GM23338 (cell line): ENCODE measurements around the gene GPC5. TPM values are rescaled to one million over a fixed set of nuclear protein-coding genes. Genes with fewer than 3 reads are reported as not detected.

Source experiments
- ATAC-seq: fragments of 200-7000 bp; cut with Tn5 transposase; 3 replicates; pipeline ENCODE4 v1.9.1; 2020
- DNase-seq: peaks from one replicate; pipeline ENCODE4 v3.0.0-alpha.2; 2015; ENCODE audit warnings: low spot score
- H2AFZ ChIP-seq: fragments of 200-600 bp; sonication (generic); 2 replicates; pipeline ENCODE4 v1.8.0; 2016; ENCODE audit warnings: antibody characterized with exemption, mild to moderate bottlenecking, moderate library complexity
- H3F3A ChIP-seq: fragments of 200-600 bp; sonication (generic); replicated peaks from 2 replicates; pipeline ENCODE4 v1.8.0; 2017; ENCODE audit warnings: antibody characterized with exemption, mixed run types, low read depth
- H3K27ac ChIP-seq: fragments of 200-600 bp; sonication (generic); 2 replicates; pipeline ENCODE4 v1.6.1; 2016; ENCODE audit warnings: low read depth
- H3K27me3 ChIP-seq: fragments of 200-600 bp; sonication (generic); 2 replicates; pipeline ENCODE4 v1.8.0; 2016; ENCODE audit warnings: mild to moderate bottlenecking, mixed run types, moderate library complexity; ENCODE audit not compliant: insufficient read depth
- H3K36me3 ChIP-seq: fragments of 200-600 bp; sonication (generic); 2 replicates; pipeline ENCODE4 v1.8.0; 2016; ENCODE audit warnings: mild to moderate bottlenecking; ENCODE audit not compliant: insufficient read depth
- H3K4me1 ChIP-seq: fragments of 200-600 bp; sonication (generic); 2 replicates; pipeline ENCODE4 v1.8.0; 2016; ENCODE audit warnings: mild to moderate bottlenecking, moderate library complexity; ENCODE audit not compliant: insufficient read depth
- H3K4me2 ChIP-seq: fragments of 200-600 bp; sonication (generic); 2 replicates; pipeline ENCODE4 v1.7.1; 2017; ENCODE audit warnings: mixed run types
- H3K4me3 ChIP-seq: fragments of 200-600 bp; sonication (generic); 2 replicates; pipeline ENCODE4 v1.6.1; 2016; ENCODE audit warnings: mixed run types
- H3K79me2 ChIP-seq: fragments of 200-600 bp; sonication (generic); replicated peaks from 2 replicates; pipeline ENCODE4 v1.8.0; 2017; ENCODE audit warnings: mild to moderate bottlenecking; ENCODE audit not compliant: insufficient read depth
- H3K9me2 ChIP-seq: fragments of 200-600 bp; sonication (generic); 2 replicates; pipeline ENCODE4 v1.8.0; 2017; ENCODE audit not compliant: insufficient read depth
- H4K20me1 ChIP-seq: fragments of 200-600 bp; sonication (generic); replicated peaks from 2 replicates; pipeline ENCODE4 v1.8.0; 2017; ENCODE audit warnings: mild to moderate bottlenecking; ENCODE audit not compliant: insufficient read depth
- H3K27ac Mint-ChIP-seq: 2 replicates; pipeline ENCODE4 v1.8.0; 2020; ENCODE audit warnings: inconsistent platforms, mild to moderate bottlenecking, moderate library complexity, mixed read lengths
- H3K27me3 Mint-ChIP-seq: 3 replicates; pipeline ENCODE4 v1.8.0; 2022; ENCODE audit warnings: low read depth, mild to moderate bottlenecking, moderate library complexity, mixed read lengths, inconsistent platforms; ENCODE audit not compliant: insufficient read depth, poor library complexity
- H3K36me3 Mint-ChIP-seq: 3 replicates; pipeline ENCODE4 v1.8.0; 2021; ENCODE audit warnings: low read depth, mild to moderate bottlenecking, inconsistent platforms, moderate library complexity, mixed read lengths
- H3K4me1 Mint-ChIP-seq: 3 replicates; pipeline ENCODE4 v1.8.0; 2020; ENCODE audit warnings: mild to moderate bottlenecking, inconsistent platforms, mixed read lengths
- H3K4me3 Mint-ChIP-seq: 3 replicates; pipeline ENCODE4 v1.8.0; 2021; ENCODE audit warnings: moderate library complexity, mild to moderate bottlenecking, inconsistent platforms, mixed read lengths
- H3K9me3 Mint-ChIP-seq: 3 replicates; pipeline ENCODE4 v1.8.0; 2020; ENCODE audit warnings: moderate library complexity, mild to moderate bottlenecking, inconsistent platforms, mixed read lengths
- CREB1 ChIP-seq: fragments of 250-450 bp; sonication (Bioruptor Pico); IDR thresholded peaks from 2 replicates; pipeline ENCODE4 v1.5.0; 2020; ENCODE audit warnings: low read depth, mild to moderate bottlenecking, moderate library complexity
- EZH2 ChIP-seq: fragments of 200-600 bp; sonication (generic); IDR thresholded peaks from one replicate; pipeline ENCODE4 v1.8.0; 2017; ENCODE audit warnings: antibody characterized with exemption, mild to moderate bottlenecking, low read depth; ENCODE audit not compliant: unreplicated experiment
- EZH2phosphoT487 ChIP-seq: fragments of 200-600 bp; sonication (generic); IDR thresholded peaks from one replicate; pipeline ENCODE4 v1.8.1; 2018; ENCODE audit warnings: antibody characterized with exemption; ENCODE audit not compliant: unreplicated experiment
- JUNB ChIP-seq: IDR thresholded peaks from one replicate; pipeline ENCODE4 v1.6.1; 2016; ENCODE audit warnings: antibody characterized with exemption; ENCODE audit not compliant: unreplicated experiment
- NANOG ChIP-seq: IDR thresholded peaks from 2 replicates; pipeline ENCODE4 v1.6.1; 2016; ENCODE audit warnings: antibody characterized with exemption, borderline replicate concordance
- POLR2AphosphoS5 ChIP-seq: IDR thresholded peaks from 2 replicates; pipeline ENCODE4 v1.6.1; 2016; ENCODE audit warnings: antibody characterized with exemption, low read depth
- REST ChIP-seq: IDR thresholded peaks from one replicate; pipeline ENCODE4 v1.6.1; 2018; ENCODE audit warnings: antibody characterized with exemption; ENCODE audit not compliant: unreplicated experiment
- STAT1 ChIP-seq: IDR thresholded peaks from one replicate; pipeline ENCODE4 v1.6.1; 2016; ENCODE audit warnings: antibody characterized with exemption; ENCODE audit not compliant: unreplicated experiment
- ZNF114 ChIP-seq: fragments of 250-450 bp; sonication (Bioruptor Pico); IDR thresholded peaks from 2 replicates; pipeline ENCODE4 v1.5.0; 2020; ENCODE audit warnings: mild to moderate bottlenecking, moderate library complexity
- ZNF331 ChIP-seq: fragments of 250-450 bp; sonication (Bioruptor Pico); IDR thresholded peaks from 2 replicates; pipeline ENCODE4 v1.5.0; 2020; ENCODE audit warnings: low read depth, mild to moderate bottlenecking, moderate library complexity
- polyA plus RNA-seq: library from polyadenylated mRNA; unstranded; fragments of >200 nt; fragmentation: Nextera tagmentation; extraction: Ambion mirVana; gene quantifications from 2 replicates; pipeline ENCODE4 v1.2.1, GENCODE V29; 2016
- total RNA-seq: library from RNA; depleted of rRNA; stranded (reverse); fragments of >200 nt; shearing (Covaris generic); gene quantifications from 2 replicates; pipeline ENCODE4 v1.2.3, GENCODE V29; 2014
- TF ChIP-seq, protein P1 (sequence below): fragments of 250-450 bp; sonication (Bioruptor Pico); IDR thresholded peaks from 2 replicates; pipeline ENCODE4 v1.5.0; 2020; ENCODE audit warnings: mild to moderate bottlenecking, moderate library complexity
- TF ChIP-seq, protein P2 (sequence below): IDR thresholded peaks from 2 replicates; pipeline ENCODE4 v1.6.1; 2016; ENCODE audit warnings: antibody characterized with exemption
- TF ChIP-seq, protein P3 (sequence below), 2 experiments: fragments of 200-600 bp in 1 of 2; sonication (generic) in 1 of 2; conservative IDR thresholded peaks; 2 replicates each; pipeline versions ENCODE4 v1.5.1 to v1.6.1; 2016 to 2017; ENCODE audit warnings: antibody characterized with exemption in 2 of 2, low read depth in 2 of 2, mild to moderate bottlenecking in 2 of 2, moderate library complexity in 1 of 2

Gene GPC5
- total and polyA plus RNA-seq, 2 experiments from 2014 or later: 0.95 to 1.1 TPM

DNA sequence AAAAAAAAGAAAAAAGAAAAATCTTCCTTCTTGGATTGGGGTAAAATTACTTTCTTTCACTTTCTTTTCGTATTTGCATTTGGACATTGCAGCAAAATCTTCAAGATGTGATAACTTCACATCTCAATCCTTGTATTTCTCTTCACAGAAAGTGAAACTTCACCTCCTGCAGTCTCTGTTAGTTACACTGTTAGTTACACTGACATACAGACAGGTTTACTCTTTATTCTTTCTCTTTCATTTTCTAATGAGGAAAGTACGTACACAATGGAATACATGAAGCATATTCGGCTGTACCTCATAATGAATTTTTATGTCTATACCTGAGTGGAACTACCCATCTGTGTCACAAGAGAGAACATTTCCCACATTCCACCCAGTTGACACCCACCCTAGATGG lies 1369.0 kb downstream of the GPC5 start:
- no peak overlapping the region for H3K4me3 Mint-ChIP-seq
- ATAC-seq (no peak), DNase-seq (no peak)
- Histone ChIP-seq H3K36me3 (no peaks in the 10 kb centered on the region), H3K9me2 (no peaks in the 10 kb centered on the region), H4K20me1 (no peaks in the 10 kb centered on the region), H2AFZ (no peak overlapping the region), H3K4me3 (no peak overlapping the region), H3K4me1 (no peaks in the 10 kb centered on the region), H3K27ac (no peak overlapping the region), H3K79me2 (no peaks in the 10 kb centered on the region), H3K27me3 (no peaks in the 10 kb centered on the region), H3F3A (no peaks in the 10 kb centered on the region), H3K4me2 (no peak overlapping the region)
- no peaks in the 10 kb centered on the region for H3K27me3 Mint-ChIP-seq
- H3K36me3 Mint-ChIP-seq: no peaks in the 10 kb centered on the region
- H3K4me1 Mint-ChIP-seq: no peaks in the 10 kb centered on the region
- H3K9me3 Mint-ChIP-seq: peaks cover 7% of the 10 kb centered on the region; the same call in 2 of the 3 replicates
- TF ChIP-seq, protein P1, sequence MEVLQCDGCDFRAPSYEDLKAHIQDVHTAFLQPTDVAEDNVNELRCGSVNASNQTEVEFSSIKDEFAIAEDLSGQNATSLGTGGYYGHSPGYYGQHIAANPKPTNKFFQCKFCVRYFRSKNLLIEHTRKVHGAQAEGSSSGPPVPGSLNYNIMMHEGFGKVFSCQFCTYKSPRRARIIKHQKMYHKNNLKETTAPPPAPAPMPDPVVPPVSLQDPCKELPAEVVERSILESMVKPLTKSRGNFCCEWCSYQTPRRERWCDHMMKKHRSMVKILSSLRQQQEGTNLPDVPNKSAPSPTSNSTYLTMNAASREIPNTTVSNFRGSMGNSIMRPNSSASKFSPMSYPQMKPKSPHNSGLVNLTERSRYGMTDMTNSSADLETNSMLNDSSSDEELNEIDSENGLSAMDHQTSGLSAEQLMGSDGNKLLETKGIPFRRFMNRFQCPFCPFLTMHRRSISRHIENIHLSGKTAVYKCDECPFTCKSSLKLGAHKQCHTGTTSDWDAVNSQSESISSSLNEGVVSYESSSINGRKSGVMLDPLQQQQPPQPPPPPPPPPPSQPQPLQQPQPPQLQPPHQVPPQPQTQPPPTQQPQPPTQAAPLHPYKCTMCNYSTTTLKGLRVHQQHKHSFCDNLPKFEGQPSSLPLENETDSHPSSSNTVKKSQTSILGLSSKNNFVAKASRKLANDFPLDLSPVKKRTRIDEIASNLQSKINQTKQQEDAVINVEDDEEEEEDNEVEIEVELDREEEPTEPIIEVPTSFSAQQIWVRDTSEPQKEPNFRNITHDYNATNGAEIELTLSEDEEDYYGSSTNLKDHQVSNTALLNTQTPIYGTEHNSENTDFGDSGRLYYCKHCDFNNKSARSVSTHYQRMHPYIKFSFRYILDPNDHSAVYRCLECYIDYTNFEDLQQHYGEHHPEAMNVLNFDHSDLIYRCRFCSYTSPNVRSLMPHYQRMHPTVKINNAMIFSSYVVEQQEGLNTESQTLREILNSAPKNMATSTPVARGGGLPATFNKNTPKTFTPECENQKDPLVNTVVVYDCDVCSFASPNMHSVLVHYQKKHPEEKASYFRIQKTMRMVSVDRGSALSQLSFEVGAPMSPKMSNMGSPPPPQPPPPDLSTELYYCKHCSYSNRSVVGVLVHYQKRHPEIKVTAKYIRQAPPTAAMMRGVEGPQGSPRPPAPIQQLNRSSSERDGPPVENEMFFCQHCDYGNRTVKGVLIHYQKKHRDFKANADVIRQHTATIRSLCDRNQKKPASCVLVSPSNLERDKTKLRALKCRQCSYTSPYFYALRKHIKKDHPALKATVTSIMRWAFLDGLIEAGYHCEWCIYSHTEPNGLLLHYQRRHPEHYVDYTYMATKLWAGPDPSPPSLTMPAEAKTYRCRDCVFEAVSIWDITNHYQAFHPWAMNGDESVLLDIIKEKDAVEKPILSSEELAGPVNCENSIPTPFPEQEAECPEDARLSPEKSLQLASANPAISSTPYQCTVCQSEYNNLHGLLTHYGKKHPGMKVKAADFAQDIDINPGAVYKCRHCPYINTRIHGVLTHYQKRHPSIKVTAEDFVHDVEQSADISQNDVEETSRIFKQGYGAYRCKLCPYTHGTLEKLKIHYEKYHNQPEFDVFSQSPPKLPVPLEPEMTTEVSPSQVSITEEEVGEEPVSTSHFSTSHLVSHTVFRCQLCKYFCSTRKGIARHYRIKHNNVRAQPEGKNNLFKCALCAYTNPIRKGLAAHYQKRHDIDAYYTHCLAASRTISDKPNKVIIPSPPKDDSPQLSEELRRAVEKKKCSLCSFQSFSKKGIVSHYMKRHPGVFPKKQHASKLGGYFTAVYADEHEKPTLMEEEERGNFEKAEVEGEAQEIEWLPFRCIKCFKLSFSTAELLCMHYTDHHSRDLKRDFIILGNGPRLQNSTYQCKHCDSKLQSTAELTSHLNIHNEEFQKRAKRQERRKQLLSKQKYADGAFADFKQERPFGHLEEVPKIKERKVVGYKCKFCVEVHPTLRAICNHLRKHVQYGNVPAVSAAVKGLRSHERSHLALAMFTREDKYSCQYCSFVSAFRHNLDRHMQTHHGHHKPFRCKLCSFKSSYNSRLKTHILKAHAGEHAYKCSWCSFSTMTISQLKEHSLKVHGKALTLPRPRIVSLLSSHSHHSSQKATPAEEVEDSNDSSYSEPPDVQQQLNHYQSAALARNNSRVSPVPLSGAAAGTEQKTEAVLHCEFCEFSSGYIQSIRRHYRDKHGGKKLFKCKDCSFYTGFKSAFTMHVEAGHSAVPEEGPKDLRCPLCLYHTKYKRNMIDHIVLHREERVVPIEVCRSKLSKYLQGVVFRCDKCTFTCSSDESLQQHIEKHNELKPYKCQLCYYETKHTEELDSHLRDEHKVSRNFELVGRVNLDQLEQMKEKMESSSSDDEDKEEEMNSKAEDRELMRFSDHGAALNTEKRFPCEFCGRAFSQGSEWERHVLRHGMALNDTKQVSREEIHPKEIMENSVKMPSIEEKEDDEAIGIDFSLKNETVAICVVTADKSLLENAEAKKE (CRISPR knock-in tag): no peak
- TF ChIP-seq ZNF114 (CRISPR knock-in tag) (no peak), NANOG (no peak), ZNF331 (no peak), STAT1 (no peak), JUNB (no peak), EZH2phosphoT487 (no peak), POLR2AphosphoS5 (no peak), CREB1 (CRISPR knock-in tag) (no peak), EZH2 (no peak), REST (no peak)
- TF ChIP-seq, protein P2, sequence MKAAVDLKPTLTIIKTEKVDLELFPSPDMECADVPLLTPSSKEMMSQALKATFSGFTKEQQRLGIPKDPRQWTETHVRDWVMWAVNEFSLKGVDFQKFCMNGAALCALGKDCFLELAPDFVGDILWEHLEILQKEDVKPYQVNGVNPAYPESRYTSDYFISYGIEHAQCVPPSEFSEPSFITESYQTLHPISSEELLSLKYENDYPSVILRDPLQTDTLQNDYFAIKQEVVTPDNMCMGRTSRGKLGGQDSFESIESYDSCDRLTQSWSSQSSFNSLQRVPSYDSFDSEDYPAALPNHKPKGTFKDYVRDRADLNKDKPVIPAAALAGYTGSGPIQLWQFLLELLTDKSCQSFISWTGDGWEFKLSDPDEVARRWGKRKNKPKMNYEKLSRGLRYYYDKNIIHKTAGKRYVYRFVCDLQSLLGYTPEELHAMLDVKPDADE: no peak
- TF ChIP-seq, protein P3, sequence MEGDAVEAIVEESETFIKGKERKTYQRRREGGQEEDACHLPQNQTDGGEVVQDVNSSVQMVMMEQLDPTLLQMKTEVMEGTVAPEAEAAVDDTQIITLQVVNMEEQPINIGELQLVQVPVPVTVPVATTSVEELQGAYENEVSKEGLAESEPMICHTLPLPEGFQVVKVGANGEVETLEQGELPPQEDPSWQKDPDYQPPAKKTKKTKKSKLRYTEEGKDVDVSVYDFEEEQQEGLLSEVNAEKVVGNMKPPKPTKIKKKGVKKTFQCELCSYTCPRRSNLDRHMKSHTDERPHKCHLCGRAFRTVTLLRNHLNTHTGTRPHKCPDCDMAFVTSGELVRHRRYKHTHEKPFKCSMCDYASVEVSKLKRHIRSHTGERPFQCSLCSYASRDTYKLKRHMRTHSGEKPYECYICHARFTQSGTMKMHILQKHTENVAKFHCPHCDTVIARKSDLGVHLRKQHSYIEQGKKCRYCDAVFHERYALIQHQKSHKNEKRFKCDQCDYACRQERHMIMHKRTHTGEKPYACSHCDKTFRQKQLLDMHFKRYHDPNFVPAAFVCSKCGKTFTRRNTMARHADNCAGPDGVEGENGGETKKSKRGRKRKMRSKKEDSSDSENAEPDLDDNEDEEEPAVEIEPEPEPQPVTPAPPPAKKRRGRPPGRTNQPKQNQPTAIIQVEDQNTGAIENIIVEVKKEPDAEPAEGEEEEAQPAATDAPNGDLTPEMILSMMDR (conservative IDR thresholded peaks at IDR 0.05; ENCODE audit: low read depth in 2 of 2): no peak
- no peak overlapping the region for H3K27ac Mint-ChIP-seq
